CD8-positive, alpha-beta T cell (primary cell): Measurements from ENCODE around the gene RAD21L1. TPM values are rescaled to one million over a fixed set of nuclear protein-coding genes. Genes with fewer than 3 reads are reported as not detected.

Source experiments
- total RNA-seq, 46 experiments: library from RNA in 2 of 46; stranded (reverse) in 2 of 46; gene quantifications; one replicate each; pipeline ENCODE4 v1.2.3 and lab custom pipeline; 2021 to 2026

RAD21L1 gene
- total RNA-seq, 2 experiments from 2014 or later: not detected

Other genes with a start within 250 kb of the RAD21L1 start
- gene RSPO4, start 223.7 kb upstream of the RAD21L1 start, total RNA-seq: under 1 TPM; 0.19 to 0.25 TPM
- gene PSMF1, start 107.4 kb upstream of the RAD21L1 start, total RNA-seq: 10 to 100 TPM; 86.4 to 87.8 TPM
- not detected for gene TMEM74B, start 41.1 kb upstream of the RAD21L1 start, total RNA-seq
- not detected for gene C20orf202, start 22.6 kb upstream of the RAD21L1 start, total RNA-seq
- 10 to 100 TPM; 13.6 to 14.4 TPM for gene SNPH, start 40.2 kb downstream of the RAD21L1 start, total RNA-seq
- 1 to 10 TPM; 1.2 TPM for gene SDCBP2, start 103.1 kb downstream of the RAD21L1 start, total RNA-seq
- gene FKBP1A, start 167.0 kb downstream of the RAD21L1 start, total RNA-seq: 10 to 100 TPM; 34.0 to 36.8 TPM
- gene NSFL1C, start 240.8 kb downstream of the RAD21L1 start, total RNA-seq: 10 to 100 TPM; 66.0 to 70.5 TPM